CD4-positive, alpha-beta T cell treated with Interleukin-4 for 4 hours (primary cell): ENCODE measurements around the gene DDR2.
"Not testable (repeated sequence)": the region's sequence is repeated elsewhere in the genome, so short reads cannot be mapped to it uniquely, and the experiment has no call there.

Experiments
- DNase-seq: peaks from one replicate; pipeline ENCODE4 v3.0.0-alpha.2; 2020

Gene DDR2

DNA sequence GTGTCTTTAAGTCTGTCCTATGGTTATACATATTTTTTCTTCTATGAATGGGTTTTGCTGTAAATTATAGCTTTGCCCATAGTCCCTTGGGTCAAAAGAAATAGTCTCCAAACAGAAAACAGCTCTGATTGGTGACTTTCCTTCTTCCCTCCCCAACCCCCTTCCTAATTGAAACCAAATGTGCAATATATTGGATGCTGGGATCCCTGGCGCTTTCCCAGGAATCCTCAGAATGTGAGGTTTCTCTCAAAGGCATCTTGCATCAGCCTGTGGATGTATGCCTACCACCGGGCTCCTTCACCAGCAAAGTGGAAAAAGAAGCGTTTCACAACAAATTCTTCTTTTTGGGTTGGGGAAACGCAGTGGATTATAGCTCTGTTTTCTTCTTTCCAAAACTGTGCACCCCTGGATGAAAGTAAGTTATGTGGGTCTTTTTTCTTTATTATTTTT is at the start of gene DDR2:
TSS of gene DDR2 (plus strand) at position 248 of the 450 bp plus-strand sequence. CDS start 86,600 bp downstream, outside the sequence.
- no peak for DNase-seq

DNA sequence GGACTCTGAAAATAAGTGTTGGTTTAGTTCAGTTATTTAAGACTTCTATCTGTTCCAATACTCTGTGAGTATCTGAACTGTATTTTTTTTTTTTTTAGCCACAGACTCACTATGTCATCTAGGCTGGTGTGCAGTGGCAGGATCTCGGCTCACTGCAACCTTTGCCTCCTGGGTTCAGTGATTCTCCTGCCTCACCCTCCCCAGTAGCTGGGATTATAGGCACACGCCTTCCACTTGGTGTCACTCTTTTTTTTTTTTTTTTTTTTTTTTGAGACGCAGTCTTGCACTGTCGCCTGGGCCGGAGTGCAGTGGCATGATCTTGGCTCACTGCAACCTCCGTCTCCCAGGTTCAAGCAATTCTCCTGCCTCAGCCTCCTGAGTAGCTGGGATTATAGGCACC is 49.4 kb upstream of the DDR2 start:
- DNase-seq, result not testable (repeated sequence)

DNA sequence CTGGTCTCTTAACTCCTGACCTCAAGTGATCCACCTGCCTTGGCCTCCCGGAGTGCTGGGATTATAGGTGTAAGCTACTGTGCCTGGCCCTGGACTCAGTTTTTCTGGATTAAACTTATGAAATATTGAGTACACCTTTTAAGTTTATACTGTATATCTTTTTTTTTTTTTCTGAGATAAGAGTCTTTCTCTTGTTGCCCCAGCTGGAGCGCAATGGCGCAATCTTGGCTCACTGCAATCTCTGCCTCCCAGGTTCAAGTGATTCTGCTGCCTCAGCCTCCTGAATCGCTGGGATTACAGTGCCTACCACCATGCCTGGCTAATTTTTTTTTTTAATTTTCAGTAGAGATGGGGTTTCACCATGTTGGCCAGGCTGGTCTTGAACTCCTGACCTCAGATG is 47.2 kb upstream of the DDR2 start:
- not testable (repeated sequence) for DNase-seq

DNA sequence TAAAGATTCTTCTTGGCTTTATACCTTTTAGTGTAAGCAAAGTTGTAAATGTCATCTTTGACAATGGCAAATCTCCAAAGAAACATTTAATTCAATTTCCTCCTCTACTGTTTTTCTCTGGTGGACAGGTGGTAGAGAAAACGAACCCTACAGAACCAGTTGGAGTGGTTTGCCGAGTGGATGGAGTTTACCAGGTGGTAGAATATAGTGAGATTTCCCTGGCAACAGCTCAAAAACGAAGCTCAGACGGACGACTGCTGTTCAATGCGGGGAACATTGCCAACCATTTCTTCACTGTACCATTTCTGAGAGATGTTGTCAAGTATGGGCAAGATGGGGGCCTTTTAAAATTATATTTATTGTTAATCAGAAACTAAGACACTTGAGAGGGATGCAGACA is 44.9 kb upstream of the DDR2 start:
- DNase-seq, result no peak

DNA sequence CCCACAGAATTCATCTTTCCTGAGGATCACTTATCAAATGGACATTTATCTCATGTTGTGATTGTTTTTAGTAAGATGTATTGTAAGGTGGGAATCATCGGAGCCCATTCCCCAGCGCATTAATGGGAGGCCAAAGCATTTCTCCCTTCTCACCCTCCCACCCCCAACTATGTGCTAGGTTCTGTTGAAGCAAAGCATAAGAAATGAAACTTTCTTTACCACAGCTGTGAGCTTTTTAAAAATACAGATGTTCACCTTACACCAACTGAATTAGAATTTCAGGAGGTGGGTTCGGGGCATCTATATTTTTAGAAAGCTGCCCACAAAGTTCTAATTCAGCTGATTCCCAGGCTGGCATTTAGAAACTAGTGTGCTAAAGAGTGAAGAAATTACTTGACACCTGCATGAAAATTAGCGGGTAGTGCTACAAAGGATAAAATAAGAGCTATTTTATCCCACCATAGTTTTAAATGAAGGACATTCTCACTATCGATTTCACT is 44.5 kb upstream of the DDR2 start:
- no peak for DNase-seq

DNA sequence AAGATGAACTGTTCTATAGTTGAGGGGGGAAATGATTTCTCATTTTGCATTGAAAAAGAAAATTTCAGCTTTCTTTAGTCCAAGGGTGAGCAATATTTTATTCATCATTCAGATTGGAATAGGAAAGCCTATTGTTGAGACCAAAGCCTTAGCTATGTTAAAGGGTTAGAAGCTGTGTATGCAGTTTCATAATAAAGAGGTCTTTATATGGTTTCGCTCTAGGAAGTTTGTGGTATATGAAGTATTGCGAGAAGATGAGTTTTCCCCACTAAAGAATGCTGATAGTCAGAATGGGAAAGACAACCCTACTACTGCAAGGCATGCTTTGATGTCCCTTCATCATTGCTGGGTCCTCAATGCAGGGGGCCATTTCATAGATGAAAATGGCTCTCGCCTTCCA is 42.2 kb upstream of the DDR2 start:
- no peak for DNase-seq

DNA sequence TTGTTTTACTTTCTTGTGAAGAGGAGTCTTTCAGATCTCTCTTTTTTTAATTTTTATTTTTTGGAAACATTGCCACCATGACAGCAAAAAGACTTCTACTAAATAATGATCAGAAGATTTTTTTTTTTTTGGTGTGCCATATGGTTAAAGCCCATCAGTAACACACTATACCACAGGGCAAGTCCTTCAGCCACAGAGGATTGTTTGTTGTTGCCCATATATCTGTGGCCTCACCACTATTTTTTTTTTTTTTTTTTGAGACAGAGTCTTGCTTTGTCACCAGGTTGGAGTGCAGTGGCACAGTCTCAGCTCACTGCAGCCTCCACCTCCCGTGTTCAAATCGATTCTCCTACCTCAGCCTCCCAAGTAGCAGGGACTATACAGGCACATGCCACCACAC is 41.6 kb upstream of the DDR2 start:
- DNase-seq, result no peak

DNA sequence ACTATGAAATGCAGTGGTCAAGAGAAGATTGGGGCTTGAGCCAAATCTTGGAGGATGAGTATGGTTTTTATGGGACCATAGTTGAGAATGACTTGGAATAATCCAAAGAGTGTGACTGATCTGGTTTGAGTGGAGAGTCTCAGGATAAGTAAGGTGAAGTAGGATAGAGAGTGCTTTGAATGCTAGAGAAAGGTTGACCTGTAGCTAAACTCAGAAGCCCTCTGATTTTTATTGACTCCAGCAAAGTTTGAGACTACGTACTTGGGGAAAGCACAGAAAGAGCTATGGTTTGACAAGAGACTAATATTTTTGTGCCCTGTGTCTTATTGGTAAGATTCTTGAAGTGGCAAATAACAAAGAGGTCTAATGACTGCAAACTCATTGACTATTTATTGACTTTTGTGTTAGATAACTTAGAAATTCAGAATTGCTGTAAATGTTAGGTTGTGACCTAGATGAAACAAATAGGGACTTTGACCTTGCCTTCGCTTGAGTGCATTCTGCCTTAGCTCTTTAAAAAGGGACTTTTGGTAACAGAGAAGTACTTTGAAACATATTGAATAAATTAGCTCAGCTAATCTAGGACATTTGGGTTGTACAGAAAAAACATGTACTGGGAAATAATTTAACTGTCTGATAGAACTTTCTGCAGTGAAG is 35.6 kb upstream of the DDR2 start:
- no peak for DNase-seq

DNA sequence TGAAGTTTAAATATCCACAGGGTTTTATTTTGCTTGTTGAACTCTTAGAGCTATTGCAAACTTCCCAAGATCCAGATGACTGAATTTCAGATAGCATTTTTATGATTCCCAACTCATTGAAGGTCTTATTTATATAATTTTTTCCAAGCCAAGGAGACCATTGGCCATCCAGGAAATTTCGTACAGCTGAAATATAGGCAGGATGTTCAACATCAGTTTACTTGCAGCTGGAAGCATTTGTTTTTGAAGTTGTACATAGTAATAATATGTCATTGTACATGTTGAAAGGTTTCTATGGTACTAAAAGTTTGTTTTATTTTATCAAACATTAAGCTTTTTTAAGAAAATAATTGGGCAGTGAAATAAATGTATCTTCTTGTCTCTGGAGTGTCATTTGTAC is 32.8 kb upstream of the DDR2 start:
- DNase-seq, result no peak

DNA sequence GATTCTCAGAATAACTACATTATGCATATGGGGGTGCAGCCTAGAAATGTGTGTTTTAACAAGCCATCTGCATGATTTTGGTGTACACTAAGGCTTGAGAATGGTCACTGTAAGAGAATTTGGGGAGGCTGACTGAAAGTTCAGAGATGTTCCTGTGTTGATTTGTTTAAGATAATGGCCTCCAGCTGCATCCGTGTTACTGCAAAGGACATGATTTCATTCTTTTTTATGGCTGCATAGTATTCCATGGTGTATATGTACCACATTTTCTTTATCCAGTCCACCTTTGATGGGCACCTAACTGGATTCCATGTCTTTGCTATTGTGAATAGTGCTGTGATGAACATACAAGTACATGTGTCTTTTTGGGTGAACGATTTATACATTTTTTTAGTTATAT is 29.1 kb upstream of the DDR2 start:
- DNase-seq, result not testable (repeated sequence)

DNA sequence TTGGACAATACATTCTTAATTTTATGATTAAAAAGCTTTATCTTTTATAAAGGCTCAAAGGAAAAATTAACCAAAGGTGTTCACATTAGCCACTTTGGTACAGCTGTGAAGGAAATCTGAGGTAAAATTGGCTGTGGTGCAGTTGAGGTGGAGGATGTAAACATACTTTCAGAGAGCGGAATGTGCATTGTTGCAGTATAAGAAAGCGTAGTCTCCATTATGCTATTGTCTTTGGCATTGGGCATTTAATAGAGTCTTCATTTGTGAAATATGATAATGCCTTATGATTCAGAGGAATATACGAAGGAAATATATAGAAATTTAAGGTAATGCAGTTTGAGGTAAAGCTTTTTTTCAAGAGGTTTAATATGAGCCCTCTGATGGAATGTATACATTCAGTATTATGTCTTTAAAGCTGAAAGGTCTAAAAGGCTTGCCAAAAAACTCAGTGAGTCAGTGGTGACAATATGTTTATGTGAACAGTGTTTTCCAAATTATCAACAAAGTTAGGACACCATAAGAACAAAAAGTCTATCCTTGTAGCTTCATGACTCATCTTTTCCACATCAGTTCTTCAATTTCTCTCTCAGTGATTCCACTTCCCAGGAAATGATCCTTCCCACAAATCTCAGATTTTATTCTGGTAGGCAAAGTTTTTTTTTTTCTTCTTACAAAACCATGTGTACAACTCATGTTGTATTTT is 26.9 kb upstream of the DDR2 start:
- no peak for DNase-seq

DNA sequence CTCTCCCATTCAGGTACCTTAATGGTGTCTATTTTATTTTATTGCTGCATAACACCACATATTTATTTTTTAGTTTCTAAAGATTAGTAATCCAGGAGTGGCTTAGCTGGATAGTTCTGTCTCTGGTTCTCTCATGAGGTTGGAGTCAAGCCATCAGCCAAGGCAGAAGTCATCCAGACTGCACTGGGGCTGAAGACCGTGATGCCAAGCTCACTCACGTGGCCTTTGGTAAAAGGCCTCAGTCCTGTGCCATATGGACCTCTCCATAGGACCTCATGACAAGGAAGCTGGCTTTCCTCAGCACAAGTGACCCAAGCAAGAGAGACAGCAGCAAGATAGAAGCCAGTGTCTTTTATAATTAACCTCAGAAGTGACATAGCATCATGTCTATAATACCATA is 23.0 kb upstream of the DDR2 start:
- DNase-seq, result no peak

DNA sequence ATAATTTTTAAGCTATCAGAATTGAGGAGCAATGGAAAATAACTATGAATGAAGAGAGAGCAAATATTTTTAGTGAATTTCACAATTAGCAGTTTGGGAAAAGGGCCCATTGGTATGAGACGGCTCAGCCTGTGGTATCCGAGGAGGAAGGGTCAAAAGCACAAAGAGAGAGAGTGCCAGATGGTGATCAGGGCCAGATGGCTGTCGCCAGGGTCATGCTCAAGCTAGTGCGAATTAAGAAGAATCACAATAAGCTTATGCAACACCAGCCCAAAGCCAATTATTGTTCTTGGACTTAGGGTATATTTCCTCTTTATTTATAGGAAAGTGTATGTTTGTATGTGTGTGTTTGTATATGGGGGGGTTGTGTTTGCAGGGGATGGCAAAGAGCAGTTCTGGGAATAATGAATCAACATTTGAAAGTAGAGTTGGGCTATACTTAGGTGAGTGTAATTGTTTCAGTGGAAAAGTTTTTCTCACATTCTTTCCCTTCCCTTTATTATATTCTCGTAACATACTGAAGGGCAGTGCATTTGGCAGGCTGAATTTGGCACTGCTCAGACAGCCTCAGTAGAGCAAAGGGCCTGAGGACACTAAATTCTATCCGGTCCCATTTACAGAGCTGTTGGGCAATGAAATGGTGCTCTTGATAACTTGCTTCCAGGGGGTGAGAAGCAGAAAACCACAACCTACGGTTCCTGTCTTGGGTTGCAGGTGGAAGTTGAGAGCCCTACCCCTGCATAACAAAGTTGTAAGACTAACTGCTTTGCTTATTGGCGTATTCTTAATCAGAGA is 19.5 kb upstream of the DDR2 start:
- DNase-seq, result no peak

DNA sequence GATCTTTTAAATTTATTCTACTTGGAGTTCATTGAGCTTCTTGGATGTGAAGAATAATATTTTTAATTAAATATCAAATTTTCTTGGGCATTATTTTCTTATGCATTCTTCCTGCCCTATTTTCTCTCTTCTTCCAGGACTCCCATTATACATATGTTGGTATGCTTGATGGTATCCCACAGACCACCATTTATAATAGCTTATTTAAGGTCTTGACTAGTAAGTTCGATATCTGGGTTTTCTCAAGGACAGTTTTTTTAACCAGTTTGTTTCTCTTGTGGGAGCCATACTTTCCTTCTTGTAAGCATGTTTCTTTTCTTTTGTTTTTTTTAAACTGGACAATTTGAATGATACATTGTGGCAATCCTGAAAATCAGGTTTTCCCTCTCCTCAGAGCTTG is 15.4 kb upstream of the DDR2 start:
- DNase-seq, result no peak

DNA sequence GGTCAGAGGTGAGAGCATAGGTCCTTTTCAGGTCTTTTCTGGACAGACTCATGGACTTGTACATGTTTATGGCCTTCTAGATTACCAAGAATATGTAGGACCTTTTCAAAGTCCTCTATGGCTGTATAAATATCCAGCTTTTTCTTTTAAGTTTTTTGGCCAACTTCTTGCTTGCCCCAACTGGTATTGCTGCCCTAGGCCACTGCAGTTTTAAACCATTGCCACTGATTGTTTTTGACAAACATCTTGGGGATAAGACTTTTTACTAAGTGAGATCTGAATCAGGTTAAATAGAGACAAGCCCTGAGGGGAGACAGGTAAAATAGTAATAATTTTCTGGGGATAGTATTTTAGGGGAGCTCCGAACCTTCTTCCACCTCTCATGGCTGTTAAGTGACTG is 14.8 kb upstream of the DDR2 start:
- no peak for DNase-seq

DNA sequence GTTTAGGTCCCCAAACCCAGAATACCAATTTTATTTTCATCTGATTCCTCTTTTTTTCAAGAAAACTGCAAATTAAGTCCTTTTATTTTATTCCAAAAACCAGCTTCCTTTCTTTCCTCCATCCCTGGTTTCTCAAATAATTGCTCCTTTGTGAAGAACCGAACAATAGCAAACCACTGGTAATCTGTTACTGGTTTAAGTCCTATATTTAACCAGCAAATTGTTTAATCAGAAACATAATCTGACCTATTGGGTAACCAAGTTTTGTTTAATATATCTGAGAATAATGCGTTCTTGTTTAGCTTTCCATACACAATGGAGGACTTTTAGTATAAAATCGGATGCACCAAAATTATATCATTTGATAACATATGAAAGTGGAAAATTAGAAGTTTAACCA is 13.2 kb upstream of the DDR2 start:
- no peak for DNase-seq

DNA sequence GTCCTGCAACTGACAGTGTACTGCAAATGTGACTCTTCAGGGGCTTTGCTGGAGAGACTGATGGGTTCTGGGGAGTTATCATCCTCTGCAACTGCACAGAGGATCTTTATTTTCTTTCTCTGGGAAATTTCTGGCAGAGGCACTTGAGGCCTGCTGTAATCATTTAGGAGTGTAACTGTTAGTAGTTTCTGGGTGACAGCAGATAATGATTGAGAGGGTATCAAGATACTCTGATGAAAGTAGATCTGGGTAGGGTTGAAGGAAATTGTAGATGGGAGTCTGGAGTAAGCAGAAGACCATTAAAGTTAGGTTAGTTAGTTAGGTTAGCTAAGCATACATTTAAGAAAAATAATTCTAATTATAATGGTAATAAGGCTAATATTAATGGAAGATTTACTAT is 11.0 kb upstream of the DDR2 start:
- DNase-seq, result no peak

DNA sequence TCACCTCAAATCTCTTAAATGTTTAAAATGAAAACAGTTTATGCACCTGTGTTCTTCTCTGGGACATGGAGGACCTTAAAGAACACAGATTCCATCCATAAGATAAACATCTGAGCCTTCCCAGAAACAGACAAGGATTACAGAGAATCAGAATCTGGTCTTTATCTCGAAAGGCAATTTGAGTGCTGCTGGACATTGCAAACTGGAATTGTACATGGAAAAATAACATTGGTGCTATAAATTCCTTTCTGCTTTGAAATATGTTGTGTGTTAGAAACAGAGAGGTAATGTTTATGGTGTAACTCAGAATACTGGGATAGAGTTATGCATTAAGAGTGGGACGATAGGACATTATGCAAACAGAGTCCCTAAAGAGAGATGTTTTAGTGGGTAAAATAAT is 6.6 kb upstream of the DDR2 start:
- DNase-seq, result no peak

DNA sequence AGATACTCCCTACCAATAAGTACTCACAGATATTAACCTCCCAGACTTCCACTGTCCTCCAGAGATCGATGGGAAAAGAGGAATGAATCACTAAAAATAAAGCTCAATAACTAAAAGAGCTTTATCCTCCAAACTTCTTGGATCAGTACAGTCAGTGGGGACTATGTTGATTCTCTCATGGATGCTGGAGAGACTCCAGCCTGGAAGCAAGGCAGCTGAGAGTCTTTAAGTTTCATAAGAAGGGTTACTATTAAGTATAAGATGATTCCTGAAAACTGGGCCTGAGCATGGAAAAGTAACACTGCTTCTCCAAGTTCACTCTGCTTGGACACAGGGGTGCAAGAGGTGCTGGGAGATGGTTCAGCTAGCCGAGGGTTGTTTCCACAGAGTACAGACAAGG is 6.2 kb upstream of the DDR2 start:
- DNase-seq, result no peak

DNA sequence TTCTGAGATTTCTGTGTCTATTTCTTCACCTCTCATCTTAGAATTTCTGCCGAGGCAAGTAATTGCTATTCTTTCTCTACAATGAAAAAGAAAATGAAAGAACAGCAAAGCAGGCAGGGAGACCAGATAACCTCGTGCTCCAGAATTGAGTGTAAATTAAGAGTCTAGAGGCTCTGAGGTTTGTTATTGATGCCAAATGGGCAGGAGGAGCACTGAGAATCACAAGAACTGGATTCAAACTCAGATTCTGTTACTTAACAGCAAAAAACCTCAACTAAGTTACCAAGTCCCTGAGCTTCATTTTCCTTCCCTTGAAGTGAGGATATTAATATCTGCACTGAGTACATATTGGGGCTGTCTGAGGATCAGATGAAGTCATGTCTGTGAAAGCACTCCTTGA is 5.5 kb upstream of the DDR2 start:
- no peak for DNase-seq

DNA sequence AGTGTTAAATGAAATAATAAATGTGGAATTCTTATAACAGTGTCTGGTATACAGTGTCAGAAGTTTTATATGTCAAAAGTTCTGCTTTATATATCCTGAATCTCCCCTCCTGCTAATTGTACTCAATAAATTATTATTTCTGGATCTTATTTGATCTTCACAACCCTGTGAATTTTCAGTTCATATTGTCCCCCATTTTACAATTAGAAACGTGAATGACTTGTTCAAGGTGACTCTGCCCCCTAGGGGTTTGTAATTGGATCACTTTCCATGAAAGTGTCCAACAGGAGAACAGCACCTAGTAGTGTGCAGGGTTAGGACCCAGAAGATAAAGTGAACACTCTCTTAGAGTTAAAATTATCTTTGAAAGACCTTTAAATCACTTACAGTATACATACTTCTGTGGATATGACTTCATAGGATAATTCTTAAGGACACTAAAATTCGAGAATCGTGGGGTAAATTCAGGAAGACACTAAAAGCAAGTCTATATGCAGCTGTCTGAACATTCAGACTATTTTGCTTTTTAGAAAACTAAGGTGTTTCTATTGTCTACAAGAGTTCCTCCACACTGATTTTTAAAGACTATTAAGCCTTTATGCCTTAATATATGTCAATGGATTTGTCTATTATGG is 4.5 kb upstream of the DDR2 start:
- DNase-seq, result peak; percentile 5

DNA sequence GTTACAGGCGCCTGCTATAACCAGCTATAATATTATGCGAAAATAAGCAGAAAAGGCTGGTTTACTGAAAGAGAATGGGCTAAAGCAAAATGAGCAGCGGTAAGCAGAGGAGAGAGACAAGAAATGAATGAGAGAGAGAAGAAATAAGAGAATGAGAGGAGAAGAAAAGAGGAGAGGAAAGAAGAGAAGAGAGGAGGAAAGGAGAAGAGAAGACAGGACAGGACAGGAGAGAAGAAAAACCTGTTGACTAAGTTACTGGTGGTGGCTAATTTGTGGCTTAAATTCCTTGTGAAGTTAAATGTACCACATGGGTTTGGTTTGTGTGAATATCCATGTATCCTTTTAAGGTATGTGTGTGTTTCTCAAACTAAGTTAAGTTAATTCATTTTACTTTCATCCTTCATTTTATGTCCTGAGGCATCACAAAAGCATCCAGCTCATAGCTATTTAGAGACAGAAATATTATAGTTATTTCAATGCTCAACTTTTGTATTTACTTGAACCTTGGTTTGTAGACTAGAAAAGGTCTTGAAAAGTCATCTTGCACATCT is 3.1 kb upstream of the DDR2 start:
- no peak for DNase-seq

DNA sequence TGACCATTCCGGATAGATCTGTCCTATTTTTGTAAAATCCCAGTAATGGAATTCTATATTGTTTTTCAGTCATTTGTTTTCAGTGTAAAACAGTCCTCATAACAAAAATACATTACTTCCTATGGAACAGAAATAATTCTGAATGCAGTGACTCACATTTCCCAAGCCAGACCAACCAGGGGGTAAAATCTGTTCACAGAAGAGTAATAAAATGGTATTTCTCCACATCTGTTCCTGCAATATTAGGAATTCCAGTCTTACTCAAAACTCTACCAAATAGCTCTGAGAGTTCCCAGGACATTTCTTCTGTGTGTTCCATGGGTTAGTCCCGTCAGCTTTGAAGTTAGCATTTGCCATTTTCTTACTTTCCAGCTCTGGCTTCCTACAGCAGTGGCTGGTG is 2.6 kb upstream of the DDR2 start:
- DNase-seq, result no peak
